ENCODE data around the gene GUCY2C.

DNA sequence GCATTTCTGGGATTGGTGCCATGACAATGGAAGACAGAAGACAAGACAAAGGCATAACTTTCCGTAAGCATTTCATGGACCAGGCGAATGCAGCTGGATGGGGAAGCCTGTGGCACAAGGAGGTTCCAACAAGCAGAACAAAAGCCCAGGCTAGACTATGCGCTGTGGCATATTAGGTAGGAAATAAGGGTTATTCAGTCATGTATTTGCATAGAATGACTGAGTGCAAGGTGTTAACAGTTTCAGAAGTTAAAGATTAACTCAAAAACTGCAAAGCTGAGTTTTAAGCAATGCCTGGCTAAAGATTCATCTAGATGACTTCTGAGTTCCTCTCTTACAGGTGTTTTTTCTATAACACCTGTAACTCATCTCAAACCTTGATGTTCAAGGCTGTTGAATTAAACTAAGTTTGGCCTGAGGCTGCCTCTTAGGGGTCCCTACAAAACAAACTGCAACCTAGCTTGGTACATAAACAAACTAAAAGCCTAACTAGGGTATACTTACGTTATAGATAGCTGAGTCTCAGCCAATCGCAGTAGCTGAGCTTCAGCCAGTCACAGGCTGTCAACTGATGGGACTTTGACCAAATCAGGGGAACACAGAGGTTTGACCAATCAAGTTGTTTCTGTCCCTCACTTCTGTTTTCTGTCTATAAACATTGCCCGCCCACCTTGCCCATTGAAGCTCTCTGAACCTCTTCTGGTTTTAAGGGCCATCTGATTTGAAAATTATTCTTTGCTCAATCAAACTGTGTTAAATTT is 76.5 kb downstream of the GUCY2C start:
- TF ChIP-seq, protein P1, sequence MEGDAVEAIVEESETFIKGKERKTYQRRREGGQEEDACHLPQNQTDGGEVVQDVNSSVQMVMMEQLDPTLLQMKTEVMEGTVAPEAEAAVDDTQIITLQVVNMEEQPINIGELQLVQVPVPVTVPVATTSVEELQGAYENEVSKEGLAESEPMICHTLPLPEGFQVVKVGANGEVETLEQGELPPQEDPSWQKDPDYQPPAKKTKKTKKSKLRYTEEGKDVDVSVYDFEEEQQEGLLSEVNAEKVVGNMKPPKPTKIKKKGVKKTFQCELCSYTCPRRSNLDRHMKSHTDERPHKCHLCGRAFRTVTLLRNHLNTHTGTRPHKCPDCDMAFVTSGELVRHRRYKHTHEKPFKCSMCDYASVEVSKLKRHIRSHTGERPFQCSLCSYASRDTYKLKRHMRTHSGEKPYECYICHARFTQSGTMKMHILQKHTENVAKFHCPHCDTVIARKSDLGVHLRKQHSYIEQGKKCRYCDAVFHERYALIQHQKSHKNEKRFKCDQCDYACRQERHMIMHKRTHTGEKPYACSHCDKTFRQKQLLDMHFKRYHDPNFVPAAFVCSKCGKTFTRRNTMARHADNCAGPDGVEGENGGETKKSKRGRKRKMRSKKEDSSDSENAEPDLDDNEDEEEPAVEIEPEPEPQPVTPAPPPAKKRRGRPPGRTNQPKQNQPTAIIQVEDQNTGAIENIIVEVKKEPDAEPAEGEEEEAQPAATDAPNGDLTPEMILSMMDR (IDR thresholded peaks at IDR 0.05; ENCODE audit: low read depth, low read length, poor library complexity, severe bottlenecking), result no peak
- TF ChIP-seq EZH2phosphoT487 (IDR thresholded peaks at IDR 0.05; ENCODE audit: borderline replicate concordance, low read length), result no peak
